ENCODE results near the gene RHOB. TPM values are rescaled to one million over a fixed set of nuclear protein-coding genes. Genes with fewer than 3 reads are reported as not detected.
"Not testable (repeated sequence)": the region's sequence is repeated elsewhere in the genome, so short reads cannot be mapped to it uniquely, and the experiment has no call there.

The RHOB gene
- total RNA-seq, 2 experiments from 2014 or later, result 43.8 to 44.0 TPM

GRCh38 chr2:20433249-20433648, 13.6 kb upstream of the RHOB start:
- ChIA-PET CTCF (interaction anchor here (3.0 kb wide), 1 partner anchor 209 kb away, joined by 11 read pairs; no protein-coding TSS in a partner anchor), POLR2A (interaction anchor here (0.9 to 1.1 kb wide), 2 partner anchors 11 to 13 kb away, joined by 3 to 4 read pairs; partner anchors contain the start of gene RHOB)

- ChIA-PET POLR2A (no interaction called here), CTCF (interaction anchor here (3.0 kb wide), 1 partner anchor 209 kb away, joined by 11 read pairs; no protein-coding TSS in a partner anchor)
These were observed 12.8 kb upstream of the RHOB start for GRCh38 chr2:20433946-20434553.

- ChIA-PET CTCF (no interaction called here), POLR2A (no interaction called here)
These were observed 12.1 kb upstream of the RHOB start for GRCh38 chr2:20434588-20435294.

GRCh38 chr2:20435456-20435855, 11.4 kb upstream of the RHOB start:
- CTCF ChIA-PET, result interaction anchor here (0.7 kb wide), 1 partner anchor 20 kb away, joined by 4 read pairs; no protein-coding TSS in a partner anchor
- POLR2A ChIA-PET, result not testable (repeated sequence)

- POLR2A ChIA-PET, result interaction anchor here (1.4 kb wide), 1 partner anchor 10 kb away, joined by 4 read pairs; the partner anchor contains the start of gene RHOB
These were observed 10.0 kb upstream of the RHOB start for GRCh38 chr2:20436716-20437470.

GRCh38 chr2:20438334-20439192, 8.3 kb upstream of the RHOB start:
- POLR2A ChIA-PET, result interaction anchor here (1.4 kb wide), 1 partner anchor 8 kb away, joined by 4 read pairs; the partner anchor contains the start of gene RHOB
- CTCF ChIA-PET, result interaction anchor here (1.0 to 6.5 kb wide), 2 partner anchors 203 to 212 kb away, joined by 7 to 49 read pairs; partner anchors contain the start of gene HS1BP3

More at GRCh38 chr2:20436716-20437470, 10.0 kb upstream of the RHOB start:
- CTCF ChIA-PET, result interaction anchor here (1.3 to 6.5 kb wide), 2 partner anchors 197 to 205 kb away, joined by 3 to 49 read pairs; no protein-coding TSS in a partner anchor

GRCh38 chr2:20439193-20439475, 7.7 kb upstream of the RHOB start:
- ChIA-PET CTCF (interaction anchor here (1.0 to 6.5 kb wide), 2 partner anchors 203 to 212 kb away, joined by 7 to 49 read pairs; partner anchors contain the start of gene HS1BP3), POLR2A (no interaction called here)

GRCh38 chr2:20439503-20439902, 7.4 kb upstream of the RHOB start:
- ChIA-PET CTCF (interaction anchor here (0.7 to 6.5 kb wide), 3 partner anchors 158 to 211 kb away, joined by 4 to 49 read pairs (median 7); partner anchors contain the start of gene HS1BP3), POLR2A (no interaction called here)

GRCh38 chr2:20440001-20440560, 6.8 kb upstream of the RHOB start:
- CTCF ChIA-PET, result interaction anchor here (0.7 to 6.5 kb wide), 3 partner anchors 157 to 210 kb away, joined by 4 to 49 read pairs (median 13); partner anchors contain the start of gene HS1BP3
- POLR2A ChIA-PET, result no interaction called here

- POLR2A ChIA-PET, result no interaction called here
- CTCF ChIA-PET, result interaction anchor here (1.2 to 1.9 kb wide), 6 partner anchors 9 to 208 kb away, joined by 4 to 26 read pairs (median 6); partner anchors contain the start of gene HS1BP3
These were observed 3.5 kb upstream of the RHOB start for GRCh38 chr2:20443276-20443920.

- POLR2A ChIA-PET, result interaction anchor here (1.1 kb wide), 1 partner anchor 12 kb away, joined by 4 read pairs; no protein-coding TSS in a partner anchor
- CTCF ChIA-PET, result interaction anchor here (0.7 to 1.9 kb wide), 9 partner anchors 8 to 216 kb away, joined by 3 to 26 read pairs (median 4); partner anchors contain the start of gene HS1BP3
These were observed 2.5 kb upstream of the RHOB start for GRCh38 chr2:20444101-20444992.

- ChIA-PET POLR2A (interaction anchor here (1.1 to 3.0 kb wide), 3 partner anchors 12 to 206 kb away, joined by 4 to 40 read pairs (median 21); partner anchors contain the start of gene HS1BP3), CTCF (interaction anchor here (0.8 to 2.1 kb wide), 9 partner anchors 12 to 216 kb away, joined by 3 to 26 read pairs (median 4); partner anchors contain the start of gene HS1BP3)
These were observed 1.6 kb upstream of the RHOB start for GRCh38 chr2:20444993-20445910.

- CTCF ChIA-PET, result interaction anchor here (0.7 to 2.1 kb wide), 9 partner anchors 11 to 205 kb away, joined by 3 to 15 read pairs (median 4); partner anchors contain the start of gene HS1BP3
- POLR2A ChIA-PET, result interaction anchor here (0.8 to 3.0 kb wide), 17 partner anchors 9 to 215 kb away, joined by 3 to 40 read pairs (median 5); partner anchors contain the start of gene HS1BP3
These were observed 488 bp upstream of the RHOB start for GRCh38 chr2:20446255-20446916.

- ChIA-PET POLR2A (interaction anchor here (0.6 to 3.0 kb wide), 18 partner anchors 9 to 375 kb away, joined by 3 to 40 read pairs (median 4); partner anchors contain the start of genes HS1BP3 and LDAH), CTCF (interaction anchor here (0.9 to 2.1 kb wide), 7 partner anchors 9 to 203 kb away, joined by 3 to 15 read pairs (median 4); partner anchors contain the start of gene HS1BP3)
These were observed 767 bp downstream of the RHOB start for GRCh38 chr2:20447437-20448245.

Data from activated CD8-positive, alpha-beta memory T cell treated with anti-CD3 and anti-CD28 coated beads for 36 hours (primary cell).